HFFc6 (cell line): ENCODE data around the gene VSIG10L. TPM values are rescaled to one million over a fixed set of nuclear protein-coding genes. Genes with fewer than 3 reads are reported as not detected.
A peak's percentile ranks its signal among the peaks of the same experiment; 100 is the strongest.

Source experiments
- DNase-seq: peaks from one replicate; pipeline ENCODE4 v3.0.0-alpha.2; 2018
- H3K27ac Mint-ChIP-seq: 2 replicates; pipeline ENCODE4 v1.8.0; 2020; ENCODE audit warnings: mild to moderate bottlenecking, mixed read lengths
- H3K27me3 Mint-ChIP-seq: 2 replicates; pipeline ENCODE4 v1.8.0; 2021; ENCODE audit warnings: mild to moderate bottlenecking, moderate library complexity, mixed read lengths; ENCODE audit not compliant: insufficient read depth
- H3K36me3 Mint-ChIP-seq: 2 replicates; pipeline ENCODE4 v1.8.0; 2021; ENCODE audit warnings: low read depth, mixed read lengths
- H3K4me1 Mint-ChIP-seq: 2 replicates; pipeline ENCODE4 v1.8.0; 2020; ENCODE audit warnings: low read depth, mixed read lengths
- H3K4me3 Mint-ChIP-seq: 2 replicates; pipeline ENCODE4 v1.8.0; 2020; ENCODE audit warnings: mild to moderate bottlenecking, moderate library complexity, mixed read lengths
- H3K9me3 Mint-ChIP-seq: 2 replicates; pipeline ENCODE4 v1.8.0; 2020; ENCODE audit warnings: mild to moderate bottlenecking, mixed read lengths
- total RNA-seq, 6 experiments: library from RNA; stranded (reverse); fragmentation: NEBNext Ultra II Directional; extraction: Animal tissue kit (Norgen Biotek cat#: 25700); gene quantifications; 2 replicates in 1 of 6; 3 replicates in 5 of 6; pipeline ENCODE4 v1.2.3, GENCODE V29; 2021
- TF ChIP-seq, protein P1 (sequence below): fragments of 200-600 bp; sonication (generic); IDR thresholded peaks from 2 replicates; pipeline ENCODE4 v1.5.0; 2021; ENCODE audit warnings: antibody characterized with exemption, mild to moderate bottlenecking

Gene VSIG10L
- total RNA-seq, 6 experiments from 2014 or later, result 0.79 to 1.6 (median 0.89) TPM

DNA sequence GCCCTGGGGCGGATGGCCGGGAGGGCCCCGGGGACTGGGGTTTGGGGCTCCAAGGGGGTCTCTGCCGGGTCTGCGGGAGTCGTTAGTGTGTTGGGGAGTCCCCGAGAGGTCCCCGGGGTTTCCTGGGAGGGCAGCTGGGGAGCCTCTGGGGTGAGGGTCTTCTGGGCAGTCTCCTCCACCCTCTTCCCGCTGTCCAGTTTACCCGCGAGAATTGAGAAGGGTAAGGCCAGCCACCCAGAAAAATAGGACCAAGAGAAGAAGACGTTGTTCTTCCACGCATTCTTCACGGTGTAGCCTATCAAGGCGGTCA lies 25.3 kb upstream of the VSIG10L start:
- peaks cover 44% of the 10 kb centered on the region for H3K4me1 Mint-ChIP-seq
- peaks cover 5% of the 10 kb centered on the region; the same call in 1 of the 2 replicates for H3K36me3 Mint-ChIP-seq
- H3K9me3 Mint-ChIP-seq, result no peaks in the 10 kb centered on the region
- no peak for DNase-seq
- peak overlapping the region; percentile 97 for H3K4me3 Mint-ChIP-seq
- H3K27me3 Mint-ChIP-seq, result peaks cover 12% of the 10 kb centered on the region
- TF ChIP-seq, protein P1, sequence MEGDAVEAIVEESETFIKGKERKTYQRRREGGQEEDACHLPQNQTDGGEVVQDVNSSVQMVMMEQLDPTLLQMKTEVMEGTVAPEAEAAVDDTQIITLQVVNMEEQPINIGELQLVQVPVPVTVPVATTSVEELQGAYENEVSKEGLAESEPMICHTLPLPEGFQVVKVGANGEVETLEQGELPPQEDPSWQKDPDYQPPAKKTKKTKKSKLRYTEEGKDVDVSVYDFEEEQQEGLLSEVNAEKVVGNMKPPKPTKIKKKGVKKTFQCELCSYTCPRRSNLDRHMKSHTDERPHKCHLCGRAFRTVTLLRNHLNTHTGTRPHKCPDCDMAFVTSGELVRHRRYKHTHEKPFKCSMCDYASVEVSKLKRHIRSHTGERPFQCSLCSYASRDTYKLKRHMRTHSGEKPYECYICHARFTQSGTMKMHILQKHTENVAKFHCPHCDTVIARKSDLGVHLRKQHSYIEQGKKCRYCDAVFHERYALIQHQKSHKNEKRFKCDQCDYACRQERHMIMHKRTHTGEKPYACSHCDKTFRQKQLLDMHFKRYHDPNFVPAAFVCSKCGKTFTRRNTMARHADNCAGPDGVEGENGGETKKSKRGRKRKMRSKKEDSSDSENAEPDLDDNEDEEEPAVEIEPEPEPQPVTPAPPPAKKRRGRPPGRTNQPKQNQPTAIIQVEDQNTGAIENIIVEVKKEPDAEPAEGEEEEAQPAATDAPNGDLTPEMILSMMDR, result no peak
- H3K27ac Mint-ChIP-seq, result peak overlapping the region; percentile 97

DNA sequence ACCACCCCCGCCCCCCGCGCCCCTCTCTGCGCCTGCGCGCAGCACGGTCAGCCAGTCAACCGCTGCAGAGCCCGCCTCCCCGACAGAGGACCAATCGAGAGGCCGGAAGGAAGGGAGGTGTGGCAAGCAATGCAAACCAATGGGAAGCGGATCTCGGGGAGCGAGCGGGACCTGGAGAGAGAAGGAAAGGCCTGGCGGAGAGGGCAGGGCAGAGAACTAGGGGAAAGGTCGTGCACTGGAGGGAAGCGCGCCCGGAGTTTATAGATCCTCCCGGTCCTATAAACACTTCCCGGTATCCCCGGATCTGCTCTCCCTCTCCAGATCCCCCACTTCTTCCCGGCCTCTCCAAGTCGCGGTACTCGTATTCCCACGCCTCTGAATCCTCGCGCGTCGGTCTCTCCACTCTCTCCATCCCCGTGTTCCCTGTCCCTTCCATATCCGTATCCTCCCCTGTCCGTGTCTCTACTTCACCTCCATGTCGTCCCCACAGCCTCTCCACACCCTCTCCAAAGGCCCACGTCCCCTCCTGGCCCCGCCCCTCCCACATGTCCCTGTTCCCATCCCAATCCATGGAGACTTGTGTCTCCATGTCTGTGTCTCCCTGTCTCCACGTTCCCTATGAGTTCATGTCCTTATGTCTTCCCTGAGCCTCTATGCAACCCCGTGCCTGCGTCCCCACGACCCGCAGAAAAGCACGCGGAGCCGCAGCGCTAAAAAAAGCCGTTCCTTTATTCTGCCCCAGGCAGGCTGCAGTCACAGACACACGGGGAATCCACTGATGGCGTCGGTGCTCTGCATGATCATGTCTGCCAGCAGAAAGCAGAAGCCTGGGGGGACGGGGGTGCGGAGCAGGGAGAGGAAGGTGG lies 24.7 kb upstream of the VSIG10L start:
- TF ChIP-seq, protein P1, result no peak
- H3K4me1 Mint-ChIP-seq, result peaks cover 44% of the 10 kb centered on the region
- H3K27me3 Mint-ChIP-seq, result peaks cover 12% of the 10 kb centered on the region
- no peaks in the 10 kb centered on the region for H3K9me3 Mint-ChIP-seq
- H3K27ac Mint-ChIP-seq, result peak overlapping the region; percentile 97
- H3K36me3 Mint-ChIP-seq, result peaks cover 5% of the 10 kb centered on the region; the same call in 1 of the 2 replicates
- DNase-seq, result peak; percentile 98
- H3K4me3 Mint-ChIP-seq, result peak overlapping the region; percentile 97

DNA sequence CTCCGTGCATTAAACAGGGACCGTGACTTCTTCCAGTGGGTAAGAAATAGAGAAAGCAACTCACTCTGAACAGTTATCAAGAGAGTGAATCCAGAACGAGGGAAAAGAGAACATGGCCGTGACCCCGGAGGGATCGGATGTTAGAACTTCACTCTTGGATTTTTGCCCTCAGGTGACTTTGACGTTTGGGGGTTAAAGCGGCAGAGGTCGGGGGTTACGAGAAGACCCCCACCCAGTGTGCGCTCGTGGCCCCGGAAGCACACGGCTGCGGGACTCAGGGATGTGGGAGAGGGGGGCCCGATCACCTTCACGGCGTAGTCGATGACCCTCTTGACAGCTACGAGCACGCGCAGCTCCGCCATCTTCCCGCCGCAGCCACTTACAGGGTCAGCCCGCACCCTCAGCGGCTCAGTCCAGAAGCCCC lies 24.0 kb upstream of the VSIG10L start, which contains the start of gene ETFB:
ETFB (minus strand) TSS at position 424 of the 424 bp plus-strand sequence; CDS start at position 362, 62 bp downstream.
- Mint-ChIP-seq H3K27me3 (peaks cover 6% of the 10 kb centered on the region), H3K27ac (peak within 1 kb of the TSS; percentile 97), H3K9me3 (no peaks in the 10 kb centered on the region), H3K4me3 (peak within 1 kb of the TSS; percentile 97), H3K4me1 (peaks cover 44% of the 10 kb centered on the region), H3K36me3 (peaks cover 5% of the 10 kb centered on the region; the same call in 1 of the 2 replicates)
- TF ChIP-seq, protein P1, result no peak
- no peak for DNase-seq

DNA sequence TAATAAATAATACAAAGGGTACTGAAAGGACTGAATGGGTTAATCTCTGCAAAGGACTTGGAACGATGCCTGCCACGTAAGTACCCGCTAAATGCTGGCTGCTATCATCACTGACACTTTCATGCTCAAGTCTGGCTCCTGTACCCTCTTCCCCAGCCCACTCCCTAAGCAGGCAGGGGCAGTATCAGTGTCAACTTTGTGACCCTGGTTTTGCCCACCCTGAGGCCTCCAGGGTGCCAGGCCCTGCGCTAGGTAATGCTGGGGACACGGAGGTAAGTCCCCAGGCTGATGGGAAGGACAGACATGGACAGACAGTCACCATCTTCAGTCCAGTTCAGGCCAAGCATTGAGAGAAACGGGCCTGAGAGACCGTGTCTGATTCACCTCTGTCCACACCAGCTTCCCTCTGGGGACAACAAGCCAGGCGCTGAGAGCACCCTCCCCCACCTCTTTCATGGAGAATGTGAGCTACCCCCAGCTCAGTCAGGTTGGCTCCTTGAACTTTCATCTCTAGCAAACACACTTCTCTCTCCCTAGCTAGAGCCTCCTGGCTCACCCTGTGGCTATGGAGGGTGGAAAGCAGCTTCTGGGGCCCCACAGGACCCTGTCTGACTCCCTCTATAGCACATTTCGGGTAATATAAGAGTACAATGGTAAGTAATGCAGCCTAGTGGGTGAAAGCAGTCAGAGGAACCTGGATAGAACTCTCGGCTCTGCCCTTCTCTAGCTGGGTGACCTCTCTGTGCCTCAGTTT lies 23.4 kb upstream of the VSIG10L start:
- Mint-ChIP-seq H3K36me3 (peaks cover 5% of the 10 kb centered on the region; the same call in 1 of the 2 replicates), H3K27me3 (peaks cover 2% of the 10 kb centered on the region), H3K27ac (peak overlapping the region; percentile 97), H3K4me3 (peak overlapping the region; percentile 97), H3K9me3 (no peaks in the 10 kb centered on the region), H3K4me1 (peaks cover 44% of the 10 kb centered on the region)
- TF ChIP-seq, protein P1, result no peak
- peak; percentile 32 for DNase-seq

DNA sequence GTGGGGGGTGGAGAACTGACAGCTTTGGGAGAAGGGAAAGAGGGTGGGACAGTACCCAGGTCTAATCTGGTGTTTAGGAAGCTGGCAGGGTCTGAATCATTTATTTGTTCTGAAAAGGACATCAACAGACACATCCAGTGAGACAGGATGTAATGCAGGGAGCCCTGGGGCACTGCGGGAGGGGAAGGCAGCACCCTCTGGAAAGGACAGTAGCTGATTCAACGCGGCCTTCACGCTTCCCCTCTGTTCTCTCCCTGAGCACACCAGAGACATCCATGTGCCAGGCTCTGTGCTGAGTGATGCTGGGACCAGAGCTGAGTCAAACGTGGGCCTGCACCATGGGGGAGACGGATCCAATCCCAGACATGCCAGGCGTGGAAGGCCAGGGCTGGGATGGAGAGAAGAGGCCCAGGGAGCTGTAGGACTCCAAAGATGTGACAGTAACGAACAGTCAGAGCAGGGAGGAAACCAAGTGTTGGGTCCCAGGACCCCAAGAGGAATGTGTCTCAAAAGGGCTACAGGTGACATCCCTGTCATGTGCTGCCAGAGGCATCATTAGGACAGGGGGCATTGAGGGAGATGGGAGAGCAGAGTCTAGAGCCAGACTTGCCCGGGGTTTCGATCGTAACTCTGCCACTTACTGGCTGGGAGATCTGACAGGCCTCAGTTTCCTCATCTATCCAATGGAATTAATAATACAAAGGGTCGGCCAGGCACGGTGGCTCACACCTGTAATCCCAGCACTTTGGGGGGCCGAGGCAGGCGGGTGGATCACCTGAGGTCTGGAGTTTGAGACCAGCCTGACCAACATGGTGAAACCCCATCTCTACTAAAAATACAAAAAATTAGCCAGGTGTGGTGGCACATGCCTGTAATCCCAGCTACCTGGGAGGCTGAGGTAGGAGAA lies 22.5 kb upstream of the VSIG10L start:
- DNase-seq, result peak; percentile 6
- peak overlapping the region; percentile 67 for H3K4me3 Mint-ChIP-seq
- H3K27ac Mint-ChIP-seq, result peak overlapping the region; percentile 98
- H3K27me3 Mint-ChIP-seq, result no peaks in the 10 kb centered on the region
- H3K36me3 Mint-ChIP-seq, result peaks cover 5% of the 10 kb centered on the region; the same call in 1 of the 2 replicates
- no peaks in the 10 kb centered on the region for H3K9me3 Mint-ChIP-seq
- H3K4me1 Mint-ChIP-seq, result peaks cover 48% of the 10 kb centered on the region
- TF ChIP-seq, protein P1, result no peak
